Lower leg skin (tissue), 4 donors: Measurements from ENCODE around the gene SH2D4B. TPM values are rescaled to one million over a fixed set of nuclear protein-coding genes. Genes with fewer than 3 reads are reported as not detected.

ENCODE experiments used
- DNase-seq, 2 donors: peaks; one replicate each; pipeline ENCODE4 v3.0.0-alpha.2; 2019; ENCODE audit warnings: low spot score in 2 of 2
- H3K4me3 ChIP-seq: fragments of 200-600 bp; sonication (generic); 2 replicates; pipeline ENCODE4 v1.5.1; 2017; ENCODE audit warnings: mild to moderate bottlenecking, low read depth; ENCODE audit not compliant: poor library complexity, severe bottlenecking
- CTCF ChIP-seq, 3 donors: fragments of 450-650 bp; IDR thresholded peaks; one replicate each; pipeline ENCODE4 v1.5.1; 2016; ENCODE audit warnings: antibody characterized with exemption in 3 of 3, mild to moderate bottlenecking in 3 of 3, moderate library complexity in 2 of 3
- POLR2A ChIP-seq, 2 donors: fragments of 450-650 bp; IDR thresholded peaks; one replicate each; pipeline ENCODE4 v1.6.1; 2016 to 2017; ENCODE audit warnings: antibody characterized with exemption in 2 of 2, mild to moderate bottlenecking in 1 of 2, moderate library complexity in 1 of 2
- WGBS, 2 donors: methylation state at CpG; one replicate each; pipeline ENCODE4 v1.1.5; 2018; 5-methylcytosine and 5-hydroxymethylcytosine counted together
- intact Hi-C: fragments of 100-400 bp; cut with DNase I; formaldehyde crosslinking; loops from one replicate; pipeline ENCODE4 v1.15.0; 2023; ENCODE audit warnings: low total_unique reads
- total RNA-seq, 4 donors: library from RNA; depleted of rRNA; stranded (reverse); fragments of >200 nt; gene quantifications; one replicate each; pipeline ENCODE4 v1.1.0, GENCODE V29; 2016

SH2D4B gene
- total RNA-seq, 4 donors from 2014 or later, result 0.13 TPM; not detected in 3

DNA sequence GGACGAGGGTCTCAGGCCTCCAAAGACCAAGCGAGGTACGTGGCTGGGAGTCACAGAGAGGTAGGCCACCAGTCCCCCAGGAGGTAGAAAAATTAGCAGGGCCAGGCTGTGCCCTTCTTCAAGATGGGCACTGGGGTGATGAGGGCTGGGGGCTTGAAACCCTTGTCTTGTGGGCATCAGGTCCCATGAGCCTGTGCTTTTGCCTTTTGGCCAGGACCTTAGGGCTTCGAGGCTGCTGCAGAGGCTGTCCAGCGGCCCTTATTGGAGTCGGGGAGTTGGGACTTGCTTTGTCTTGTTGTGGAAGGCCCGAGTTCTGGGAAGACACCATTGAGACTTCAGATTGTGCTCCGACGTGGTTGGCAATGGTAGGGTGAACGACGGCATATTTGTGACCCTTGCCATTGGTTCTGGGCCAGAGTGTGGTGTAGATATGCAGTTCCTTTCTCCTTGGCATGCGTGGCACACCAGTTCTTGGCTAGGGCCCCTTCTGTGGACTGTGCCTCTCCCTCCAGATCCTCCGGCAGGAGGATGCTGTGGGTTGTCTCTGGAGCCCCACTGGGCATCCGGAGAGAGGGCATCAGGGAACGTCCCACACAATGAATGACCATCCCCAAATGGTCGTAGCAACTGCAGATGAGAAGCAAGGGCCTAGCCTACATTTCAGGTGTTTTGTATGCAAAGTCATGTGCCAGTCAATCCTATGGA, 931 bp downstream of the SH2D4B start:
- intact Hi-C loops, result no loop called here
- H3K4me3 ChIP-seq, result no peak overlapping the region
- peak in 1 of 2 donors; percentile 80 for DNase-seq
- TF ChIP-seq CTCF (IDR thresholded peaks at IDR 0.05) (no peak), POLR2A (IDR thresholded peaks at IDR 0.05) (no peak)
- 88 to 91% methylated on average over 16 of the region's 16 CpGs for WGBS, 2 donors

GRCh38 chr10:80539421-80540031, 1.8 kb downstream of the SH2D4B start:
- peak in 1 of 2 donors; percentile 85 for DNase-seq
- intact Hi-C loops, result no loop called here
- H3K4me3 ChIP-seq, result no peak overlapping the region
- TF ChIP-seq POLR2A (IDR thresholded peaks at IDR 0.05) (no peak), CTCF (IDR thresholded peaks at IDR 0.05) (no peak)
- WGBS, 2 donors, result 44 to 45% methylated on average over 6 to 7 of the region's 7 CpGs

DNA sequence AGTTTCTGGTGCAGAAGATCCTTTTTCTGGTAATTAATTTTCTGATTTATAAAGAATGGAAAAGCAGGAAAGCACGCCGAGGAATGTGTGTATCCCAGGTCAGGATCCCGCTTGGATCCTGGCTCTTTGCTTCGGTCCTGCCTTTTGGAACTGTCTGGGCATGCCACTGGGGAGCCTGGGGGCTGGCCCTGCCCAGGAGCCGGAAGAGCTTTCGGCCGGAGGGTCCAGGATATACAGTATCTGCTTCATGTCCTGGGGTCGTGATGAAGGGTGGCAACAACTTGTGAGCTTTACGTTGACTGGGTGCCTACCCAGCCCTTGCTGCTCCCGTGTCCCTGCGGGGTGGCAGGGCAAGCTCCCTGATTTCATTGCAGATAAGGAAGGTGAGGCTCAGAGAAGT, 2.4 kb downstream of the SH2D4B start:
- peak in 1 of 2 donors; percentile 78 for DNase-seq
- 56 to 62% methylated on average over 11 of the region's 11 CpGs for WGBS, 2 donors
- TF ChIP-seq CTCF (IDR thresholded peaks at IDR 0.05) (no peak), POLR2A (IDR thresholded peaks at IDR 0.05) (no peak)
- intact Hi-C loops, result no loop called here
- no peak overlapping the region for H3K4me3 ChIP-seq

DNA sequence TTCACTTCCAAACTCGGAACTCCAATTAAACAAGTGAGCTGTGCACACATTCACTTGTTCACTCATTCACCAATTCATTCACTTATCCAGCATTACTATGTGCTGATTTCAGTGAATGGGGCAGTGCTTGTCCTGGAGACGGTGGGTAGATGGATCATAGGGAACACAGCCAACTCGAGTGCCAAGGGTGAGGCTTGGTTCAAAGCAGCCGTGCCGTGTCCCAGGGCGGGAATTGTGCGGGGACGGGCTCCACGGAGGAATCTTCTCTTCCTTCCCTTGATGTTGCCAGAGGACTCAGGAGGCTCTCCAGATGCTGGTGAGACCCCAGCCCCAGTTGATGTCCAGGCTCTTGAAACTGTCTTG, 2.9 kb downstream of the SH2D4B start:
- WGBS, 2 donors, result 31 to 32% methylated on average over 9 of the region's 9 CpGs
- TF ChIP-seq POLR2A (IDR thresholded peaks at IDR 0.05) (no peak), CTCF (IDR thresholded peaks at IDR 0.05) (no peak)
- intact Hi-C loops, result no loop called here
- DNase-seq, result peak in 1 of 2 donors; percentile 82
- no peak overlapping the region for H3K4me3 ChIP-seq

DNA sequence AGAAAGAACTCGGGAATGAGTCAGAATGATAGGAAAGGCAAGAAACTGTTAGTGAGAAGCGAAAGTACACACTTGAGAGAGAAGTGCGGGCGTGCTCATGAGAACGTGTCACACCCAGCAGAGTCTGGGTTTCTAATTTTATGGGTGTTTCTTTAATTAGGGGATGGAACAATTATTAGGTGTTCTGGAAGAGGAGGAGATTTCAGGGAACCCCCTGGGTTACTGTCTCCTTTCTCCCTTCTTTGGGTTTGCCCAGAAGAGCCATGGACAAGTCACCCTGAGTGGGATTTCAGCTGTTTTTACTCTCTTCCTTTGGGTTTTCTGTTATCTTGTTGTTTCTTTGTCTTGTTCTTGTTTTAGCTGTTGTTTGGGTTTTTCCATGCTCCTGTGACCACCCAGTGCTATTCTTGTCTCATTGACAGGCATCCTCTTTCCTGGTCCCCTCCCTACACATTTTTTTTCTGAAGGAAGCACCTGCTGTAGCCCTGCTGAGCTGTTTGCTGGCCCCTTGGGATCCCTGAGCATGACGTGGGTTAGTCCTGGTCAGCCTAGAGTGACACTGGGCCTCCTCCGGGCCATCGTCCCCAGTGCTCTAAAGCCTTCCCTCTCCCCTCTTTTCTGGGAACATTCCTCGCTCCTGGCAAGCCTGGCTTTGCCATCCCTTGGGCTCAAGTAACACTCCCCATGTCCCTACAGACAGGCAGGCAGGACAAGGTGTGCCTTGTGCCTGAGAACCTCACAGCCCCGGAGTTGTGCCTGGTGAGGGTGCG, 3.5 kb downstream of the SH2D4B start:
- intact Hi-C loops, result no loop called here
- no peak overlapping the region for H3K4me3 ChIP-seq
- DNase-seq, result peak in 1 of 2 donors; percentile 70
- TF ChIP-seq POLR2A (IDR thresholded peaks at IDR 0.05) (no peak), CTCF (IDR thresholded peaks at IDR 0.05) (no peak)
- WGBS, 2 donors, result 42% methylated on average over 11 of the region's 11 CpGs
